HepG2 (cell line): Measurements from ENCODE around the gene AMHR2. TPM values are rescaled to one million over a fixed set of nuclear protein-coding genes. Genes with fewer than 3 reads are reported as not detected.

Experiments
- BCL3 ChIP-seq: sonication (generic); formaldehyde crosslinking; IDR thresholded peaks from 2 replicates; pipeline ENCODE4 v1.5.1; 2020; ENCODE audit warnings: mild to moderate bottlenecking, missing genetic modification reagents, moderate library complexity
- BORCS8-MEF2B ChIP-seq: sonication (generic); formaldehyde crosslinking; IDR thresholded peaks from 2 replicates; pipeline ENCODE4 v1.8.0; 2022; ENCODE audit warnings: mild to moderate bottlenecking, missing genetic modification reagents
- CTCF ChIP-seq: sonication (generic); formaldehyde crosslinking; IDR thresholded peaks from 2 replicates; pipeline ENCODE4 v1.5.0; 2020; ENCODE audit warnings: mild to moderate bottlenecking, missing genetic modification reagents, moderate library complexity
- HNRNPK ChIP-seq: fragments of 200-400 bp; formaldehyde crosslinking; IDR thresholded peaks from 2 replicates; pipeline ENCODE4 v1.6.1; 2018; ENCODE audit warnings: low read length, low read depth, moderate library complexity, mild to moderate bottlenecking; ENCODE audit not compliant: poor library complexity, severe bottlenecking
- HOMEZ ChIP-seq: IDR thresholded peaks from 2 replicates; pipeline ENCODE4 v1.6.1; 2016; ENCODE audit warnings: low read depth
- MEIS2 ChIP-seq: sonication (generic); formaldehyde crosslinking; IDR thresholded peaks from 2 replicates; pipeline ENCODE4 v1.9.0; 2021; ENCODE audit warnings: mild to moderate bottlenecking, missing genetic modification reagents
- MLX ChIP-seq: IDR thresholded peaks from 2 replicates; pipeline ENCODE4 v1.6.1; 2016
- NR1H2 ChIP-seq: sonication (generic); formaldehyde crosslinking; IDR thresholded peaks from 2 replicates; pipeline ENCODE4 v1.8.1; 2022; ENCODE audit warnings: low read depth, missing genetic modification reagents, borderline replicate concordance
- ONECUT2 ChIP-seq: sonication (generic); formaldehyde crosslinking; IDR thresholded peaks from 2 replicates; pipeline ENCODE4 v1.4.0; 2020; ENCODE audit warnings: missing genetic modification reagents
- SYNCRIP ChIP-seq: fragments of 200-400 bp; formaldehyde crosslinking; IDR thresholded peaks from 2 replicates; pipeline ENCODE4 v1.6.1; 2018; ENCODE audit warnings: mild to moderate bottlenecking, low read depth, low read length; ENCODE audit not compliant: insufficient read depth
- WIZ ChIP-seq: sonication (generic); formaldehyde crosslinking; IDR thresholded peaks from 2 replicates; pipeline ENCODE4 v1.5.1; 2020; ENCODE audit warnings: mild to moderate bottlenecking, missing genetic modification reagents
- ZNF136 ChIP-seq: sonication (generic); formaldehyde crosslinking; IDR thresholded peaks from 2 replicates; pipeline ENCODE4 v1.8.1; 2022; ENCODE audit warnings: low read depth, mild to moderate bottlenecking, moderate library complexity, missing genetic modification reagents
- ZNF235 ChIP-seq: sonication (generic); formaldehyde crosslinking; IDR thresholded peaks from 2 replicates; pipeline ENCODE4 v1.8.1; 2023; ENCODE audit warnings: mild to moderate bottlenecking, missing genetic modification reagents, borderline replicate concordance
- ZNF251 ChIP-seq: sonication (generic); formaldehyde crosslinking; IDR thresholded peaks from 2 replicates; pipeline ENCODE4 v1.9.0; 2021; ENCODE audit warnings: mild to moderate bottlenecking, missing genetic modification reagents
- ZNF276 ChIP-seq: sonication (generic); formaldehyde crosslinking; IDR thresholded peaks from 2 replicates; pipeline ENCODE4 v1.4.0; 2020; ENCODE audit warnings: mild to moderate bottlenecking, low read depth, missing genetic modification reagents
- ZNF567 ChIP-seq: sonication (generic); formaldehyde crosslinking; IDR thresholded peaks from 2 replicates; pipeline ENCODE4 v1.8.1; 2023; ENCODE audit warnings: mild to moderate bottlenecking, missing genetic modification reagents, borderline replicate concordance
- ZNF660 ChIP-seq: sonication (generic); formaldehyde crosslinking; IDR thresholded peaks from 2 replicates; pipeline ENCODE4 v1.5.1; 2020; ENCODE audit warnings: mild to moderate bottlenecking, low read depth, missing genetic modification reagents, borderline replicate concordance
- ZNF710 ChIP-seq: sonication (generic); formaldehyde crosslinking; IDR thresholded peaks from 2 replicates; pipeline ENCODE4 v1.5.0; 2020; ENCODE audit warnings: mild to moderate bottlenecking, missing genetic modification reagents, borderline replicate concordance
- ZNF780A ChIP-seq: sonication (generic); formaldehyde crosslinking; IDR thresholded peaks from 2 replicates; pipeline ENCODE4 v1.8.0; 2022; ENCODE audit warnings: mild to moderate bottlenecking, missing genetic modification reagents, moderate library complexity
- polyA plus RNA-seq, 8 experiments: library from polyadenylated mRNA; depleted of rRNA in 3 of 8; stranded (reverse) in 7 of 8; unstranded in 1 of 8; fragments of >200 nt; fragmentation: Illumina TruSeq in 4 of 8; extraction: Trizol in 4 of 8; gene quantifications; 2 replicates each; pipeline versions ENCODE4 v1.2.1 to v1.2.3, GENCODE V29; 2011 to 2016; ENCODE audit warnings: low read depth in 4 of 8, missing spikeins in 1 of 8, mixed read lengths in 1 of 8; ENCODE audit not compliant: insufficient read depth in 1 of 8
- total RNA-seq, 5 experiments: library from RNA; depleted of rRNA; stranded (reverse); fragments of >200 nt; fragmentation: Illumina TruSeq; extraction: Trizol; gene quantifications; 2 replicates each; pipeline ENCODE4 v1.2.3, GENCODE V29; 2016; ENCODE audit warnings: low read depth in 1 of 5

The AMHR2 gene
- total and polyA plus RNA-seq, 2 of the 13 experiments (the other 11 are each of a cell fraction or from before 2014, with no cell fraction given), result 0.24 to 0.58 TPM

GRCh38 chr12:53452159-53453077 lies 28.8 kb downstream of the AMHR2 start (continued):
- peak; percentile 58 for TF ChIP-seq MEIS2
- TF ChIP-seq MLX (CRISPR knock-in tag), result no peak
- peak; percentile 74; the same call in 1 of the 2 replicates for TF ChIP-seq BORCS8-MEF2B (CRISPR knock-in tag)
- TF ChIP-seq ZNF780A (CRISPR knock-in tag), result no peak
- TF ChIP-seq NR1H2 (CRISPR knock-in tag), result peak; percentile 73
- no peak for TF ChIP-seq BCL3 (CRISPR knock-in tag)
- no peak for TF ChIP-seq ZNF567 (CRISPR knock-in tag)
- no peak for TF ChIP-seq ZNF660
- no peak for TF ChIP-seq ZNF136 (CRISPR knock-in tag)
- TF ChIP-seq HOMEZ (CRISPR knock-in tag), result 0 out of 2 replicates have a peak, but pooled peaks have one; percentile 10
- no peak for TF ChIP-seq ONECUT2 (CRISPR knock-in tag)
- TF ChIP-seq ZNF276 (CRISPR knock-in tag), result no peak
- peak; percentile 79 for TF ChIP-seq HNRNPK
- TF ChIP-seq ZNF710 (CRISPR knock-in tag), result no peak
- TF ChIP-seq SYNCRIP, result no peak
- peak; percentile 51 for TF ChIP-seq CTCF
- TF ChIP-seq ZNF251 (CRISPR knock-in tag), result no peak
- TF ChIP-seq WIZ (CRISPR knock-in tag), result no peak
- TF ChIP-seq ZNF235 (CRISPR knock-in tag), result no peak
